ENCODE results near the gene CAPN14.

CAPN14 gene

GRCh38 chr2:31254237-31255203 lies 37.2 kb upstream of the CAPN14 start:
- Histone ChIP-seq H3K79me2 (ENCODE audit: control insufficient read depth, insufficient read depth, low read length, unreplicated experiment) (no peaks in the 10 kb centered on the region), H2AFZ (ENCODE audit: low read length, unreplicated experiment) (no peak overlapping the region), H3K27me3 (ENCODE audit: insufficient read depth, low read length) (no peaks in the 10 kb centered on the region), H3K4me3 (ENCODE audit: low read depth, low read length) (no peak overlapping the region), H3K36me3 (ENCODE audit: insufficient read depth, low read length) (no peaks in the 10 kb centered on the region), H3K4me1 (ENCODE audit: control insufficient read depth, insufficient read depth, low read length, unreplicated experiment) (no peaks in the 10 kb centered on the region), H3K27ac (ENCODE audit: low read depth, low read length) (no peak overlapping the region)

DNA sequence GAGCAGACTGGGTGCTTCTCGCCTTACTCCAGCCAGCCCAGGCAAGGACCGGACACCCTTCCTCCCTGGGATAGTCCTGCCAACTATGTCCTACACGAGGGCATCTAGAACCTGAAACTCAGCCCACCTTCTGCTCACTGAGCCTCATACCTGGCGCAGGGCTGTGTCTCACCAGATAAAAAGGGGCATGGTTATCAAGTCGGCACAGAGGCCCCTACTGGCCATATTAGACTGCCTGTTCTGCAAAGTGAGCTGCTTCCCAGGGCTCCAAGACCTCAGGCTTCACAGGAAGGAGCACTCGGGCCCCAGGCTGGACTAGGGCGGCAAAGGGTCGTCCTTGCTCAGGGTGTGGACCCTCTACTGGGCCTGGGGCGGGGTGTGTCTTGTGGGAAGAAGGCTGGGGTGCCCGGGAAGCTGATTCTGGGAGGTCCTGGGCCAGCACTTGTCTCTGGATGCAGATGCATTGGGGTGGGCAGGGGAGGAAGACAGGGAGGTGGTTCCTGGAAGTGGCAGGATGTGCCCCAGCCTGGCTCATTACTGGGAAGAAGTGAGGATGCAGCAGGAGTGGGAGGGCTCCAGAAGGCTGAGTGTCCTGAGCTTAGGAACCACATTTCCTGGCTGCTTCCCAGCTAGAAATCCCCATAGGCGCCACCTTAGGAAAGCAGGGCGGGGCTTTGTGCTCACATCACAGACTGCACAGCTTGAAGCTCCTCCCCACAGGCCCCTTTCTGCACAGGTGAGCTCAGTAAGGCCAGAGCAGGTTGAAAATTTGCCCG lies 36.2 kb upstream of the CAPN14 start:
- Histone ChIP-seq H3K27me3 (ENCODE audit: insufficient read depth, low read length) (no peaks in the 10 kb centered on the region), H2AFZ (ENCODE audit: low read length, unreplicated experiment) (no peak overlapping the region), H3K79me2 (ENCODE audit: control insufficient read depth, insufficient read depth, low read length, unreplicated experiment) (no peaks in the 10 kb centered on the region), H3K27ac (ENCODE audit: low read depth, low read length) (no peak overlapping the region), H3K36me3 (ENCODE audit: insufficient read depth, low read length) (no peaks in the 10 kb centered on the region), H3K4me1 (ENCODE audit: control insufficient read depth, insufficient read depth, low read length, unreplicated experiment) (no peaks in the 10 kb centered on the region), H3K4me3 (ENCODE audit: low read depth, low read length) (no peak overlapping the region)

GRCh38 chr2:31251851-31252250 lies 34.5 kb upstream of the CAPN14 start:
- Histone ChIP-seq H3K36me3 (ENCODE audit: insufficient read depth, low read length) (no peaks in the 10 kb centered on the region), H3K4me1 (ENCODE audit: control insufficient read depth, insufficient read depth, low read length, unreplicated experiment) (no peaks in the 10 kb centered on the region), H2AFZ (ENCODE audit: low read length, unreplicated experiment) (no peak overlapping the region), H3K27me3 (ENCODE audit: insufficient read depth, low read length) (no peaks in the 10 kb centered on the region), H3K79me2 (ENCODE audit: control insufficient read depth, insufficient read depth, low read length, unreplicated experiment) (no peaks in the 10 kb centered on the region), H3K4me3 (ENCODE audit: low read depth, low read length) (no peak overlapping the region), H3K27ac (ENCODE audit: low read depth, low read length) (no peak overlapping the region)

DNA sequence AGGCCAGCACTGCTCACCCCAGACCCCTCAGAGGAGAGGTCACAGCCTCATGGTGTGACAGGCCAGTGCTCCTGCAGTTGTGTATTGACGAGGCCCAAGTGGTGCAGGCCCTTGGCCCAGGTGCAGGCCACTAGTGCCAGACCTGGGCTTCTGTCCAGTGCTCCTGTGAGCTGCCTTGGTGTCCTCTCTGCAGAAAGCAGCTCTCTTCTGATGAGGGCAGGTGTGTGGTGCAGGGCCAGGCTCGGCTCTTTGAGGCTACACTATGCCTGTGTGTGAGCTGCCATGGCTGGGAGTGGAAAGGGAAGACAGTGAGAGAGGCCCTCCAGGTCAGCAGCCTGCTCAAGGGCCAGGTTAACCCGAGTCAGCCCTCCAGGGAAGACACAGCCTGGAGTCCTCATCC lies 33.7 kb upstream of the CAPN14 start:
- Histone ChIP-seq H3K79me2 (ENCODE audit: control insufficient read depth, insufficient read depth, low read length, unreplicated experiment) (no peaks in the 10 kb centered on the region), H3K27ac (ENCODE audit: low read depth, low read length) (no peak overlapping the region), H3K27me3 (ENCODE audit: insufficient read depth, low read length) (no peaks in the 10 kb centered on the region)

GRCh38 chr2:31249009-31249690 lies 31.8 kb upstream of the CAPN14 start:
- Histone ChIP-seq H3K4me1 (ENCODE audit: control insufficient read depth, insufficient read depth, low read length, unreplicated experiment) (no peaks in the 10 kb centered on the region), H2AFZ (ENCODE audit: low read length, unreplicated experiment) (no peak overlapping the region), H3K36me3 (ENCODE audit: insufficient read depth, low read length) (no peaks in the 10 kb centered on the region), H3K4me3 (ENCODE audit: low read depth, low read length) (no peak overlapping the region), H3K27ac (ENCODE audit: low read depth, low read length) (no peak overlapping the region), H3K79me2 (ENCODE audit: control insufficient read depth, insufficient read depth, low read length, unreplicated experiment) (no peaks in the 10 kb centered on the region), H3K27me3 (ENCODE audit: insufficient read depth, low read length) (no peaks in the 10 kb centered on the region)

More for the DNA sequence above, 33.7 kb upstream of the CAPN14 start:
- Histone ChIP-seq H2AFZ (ENCODE audit: low read length, unreplicated experiment) (no peak overlapping the region), H3K4me3 (ENCODE audit: low read depth, low read length) (no peak overlapping the region), H3K36me3 (ENCODE audit: insufficient read depth, low read length) (no peaks in the 10 kb centered on the region), H3K4me1 (ENCODE audit: control insufficient read depth, insufficient read depth, low read length, unreplicated experiment) (no peaks in the 10 kb centered on the region)

- Histone ChIP-seq H3K27ac (ENCODE audit: low read depth, low read length) (no peak overlapping the region), H3K4me1 (ENCODE audit: control insufficient read depth, insufficient read depth, low read length, unreplicated experiment) (no peaks in the 10 kb centered on the region), H3K4me3 (ENCODE audit: low read depth, low read length) (no peak overlapping the region), H3K27me3 (ENCODE audit: insufficient read depth, low read length) (no peaks in the 10 kb centered on the region), H2AFZ (ENCODE audit: low read length, unreplicated experiment) (no peak overlapping the region), H3K36me3 (ENCODE audit: insufficient read depth, low read length) (no peaks in the 10 kb centered on the region), H3K79me2 (ENCODE audit: control insufficient read depth, insufficient read depth, low read length, unreplicated experiment) (no peaks in the 10 kb centered on the region)
Measured at GRCh38 chr2:31248139-31248538, 30.8 kb upstream of the CAPN14 start.

DNA sequence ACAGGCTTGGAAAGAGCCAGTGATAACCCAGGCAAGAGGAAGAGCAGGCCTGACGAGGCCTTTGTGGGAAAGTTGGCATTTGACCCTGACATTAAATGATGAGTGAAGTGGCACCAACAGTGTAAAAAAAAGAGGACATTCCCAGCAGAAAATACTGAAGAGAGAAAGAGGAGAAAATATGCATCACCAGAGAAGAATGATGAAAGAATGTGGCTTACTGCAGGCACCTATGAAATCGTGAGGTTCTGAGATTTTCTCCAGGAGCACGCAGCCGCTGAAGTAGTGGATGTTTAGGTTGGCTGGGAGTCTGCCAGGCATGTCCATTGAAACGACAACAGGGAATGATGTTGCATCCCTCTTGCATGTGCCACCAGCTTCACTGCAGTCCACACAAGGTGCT lies 30.4 kb upstream of the CAPN14 start:
- H3K4me1 ChIP-seq (ENCODE audit: control insufficient read depth, insufficient read depth, low read length, unreplicated experiment): no peaks in the 10 kb centered on the region
- H3K79me2 ChIP-seq (ENCODE audit: control insufficient read depth, insufficient read depth, low read length, unreplicated experiment): no peaks in the 10 kb centered on the region
- no peak overlapping the region for H3K27ac ChIP-seq (ENCODE audit: low read depth, low read length)
- H2AFZ ChIP-seq (ENCODE audit: low read length, unreplicated experiment): no peak overlapping the region
- no peaks in the 10 kb centered on the region for H3K27me3 ChIP-seq (ENCODE audit: insufficient read depth, low read length)
- no peaks in the 10 kb centered on the region for H3K36me3 ChIP-seq (ENCODE audit: insufficient read depth, low read length)
- H3K4me3 ChIP-seq (ENCODE audit: low read depth, low read length): no peak overlapping the region

GRCh38 chr2:31246184-31246852 lies 29.0 kb upstream of the CAPN14 start:
- Histone ChIP-seq H3K4me3 (ENCODE audit: low read depth, low read length) (no peak overlapping the region), H3K27me3 (ENCODE audit: insufficient read depth, low read length) (no peaks in the 10 kb centered on the region), H3K27ac (ENCODE audit: low read depth, low read length) (no peak overlapping the region), H2AFZ (ENCODE audit: low read length, unreplicated experiment) (no peak overlapping the region), H3K79me2 (ENCODE audit: control insufficient read depth, insufficient read depth, low read length, unreplicated experiment) (no peaks in the 10 kb centered on the region), H3K36me3 (ENCODE audit: insufficient read depth, low read length) (no peaks in the 10 kb centered on the region), H3K4me1 (ENCODE audit: control insufficient read depth, insufficient read depth, low read length, unreplicated experiment) (no peaks in the 10 kb centered on the region)

GRCh38 chr2:31244101-31244500 lies 26.8 kb upstream of the CAPN14 start:
- no peaks in the 10 kb centered on the region for H3K4me1 ChIP-seq (ENCODE audit: control insufficient read depth, insufficient read depth, low read length, unreplicated experiment)
- H3K79me2 ChIP-seq (ENCODE audit: control insufficient read depth, insufficient read depth, low read length, unreplicated experiment): no peaks in the 10 kb centered on the region
- H3K36me3 ChIP-seq (ENCODE audit: insufficient read depth, low read length): no peaks in the 10 kb centered on the region
- H3K27me3 ChIP-seq (ENCODE audit: insufficient read depth, low read length): no peaks in the 10 kb centered on the region
- H3K4me3 ChIP-seq (ENCODE audit: low read depth, low read length): no peak overlapping the region
- no peak overlapping the region for H2AFZ ChIP-seq (ENCODE audit: low read length, unreplicated experiment)
- H3K27ac ChIP-seq (ENCODE audit: low read depth, low read length): no peak overlapping the region

DNA sequence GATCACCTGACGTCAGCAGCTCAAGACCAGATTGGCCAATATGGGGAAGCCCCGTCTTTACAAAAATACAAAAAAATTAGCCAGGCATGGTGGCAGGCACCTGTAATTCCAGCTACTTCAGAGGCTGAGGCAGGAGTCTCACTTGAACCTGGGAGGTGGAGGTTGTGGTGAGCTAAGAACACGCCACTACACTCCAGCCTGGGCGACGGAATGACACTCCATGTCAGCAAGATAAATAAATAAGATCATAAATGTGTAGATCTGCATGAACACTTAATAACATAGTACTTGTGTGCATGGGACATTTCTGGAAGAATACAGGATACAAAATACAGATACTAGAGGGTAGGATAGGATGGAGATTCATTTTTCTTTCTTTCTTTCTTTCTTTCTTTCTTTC lies 25.7 kb upstream of the CAPN14 start:
- H3K79me2 ChIP-seq (ENCODE audit: control insufficient read depth, insufficient read depth, low read length, unreplicated experiment): no peaks in the 10 kb centered on the region
- no peak overlapping the region for H3K4me3 ChIP-seq (ENCODE audit: low read depth, low read length)
- H3K27me3 ChIP-seq (ENCODE audit: insufficient read depth, low read length): no peaks in the 10 kb centered on the region
- no peak overlapping the region for H2AFZ ChIP-seq (ENCODE audit: low read length, unreplicated experiment)
- H3K4me1 ChIP-seq (ENCODE audit: control insufficient read depth, insufficient read depth, low read length, unreplicated experiment): no peaks in the 10 kb centered on the region
- H3K36me3 ChIP-seq (ENCODE audit: insufficient read depth, low read length): no peaks in the 10 kb centered on the region
- no peak overlapping the region for H3K27ac ChIP-seq (ENCODE audit: low read depth, low read length)
